K562 (cell line): ENCODE data around the gene LCLAT1. TPM values are rescaled to one million over a fixed set of nuclear protein-coding genes. Genes with fewer than 3 reads are reported as not detected.
A peak's percentile ranks its signal among the peaks of the same experiment; 100 is the strongest.

ENCODE experiments used
- ATAC-seq: fragments of 200-7000 bp; cut with Tn5 transposase; 3 replicates; pipeline ENCODE4 v1.9.1; 2020; ENCODE audit warnings: moderate library complexity
- BruUV-seq: library from RNA; stranded (reverse); fragments of 400-500 nt; replicated peaks from 2 replicates; lab custom pipeline; 2021; lab: Mats Ljungman, UMichigan
- CTCF ChIA-PET: fragments of 300-600 bp; formaldehyde crosslinking; extraction: SDS; loops from one replicate; lab custom pipeline; 2021; ENCODE audit warnings: low intra/inter-chr PET ratio; lab: Yijun Ruan, JAX
- POLR2A ChIA-PET: fragments of 300-600, 350-650 bp; sonication (Branson Sonifier 250); formaldehyde crosslinking; extraction: SDS; loops from one replicate; lab custom pipeline; 2021; ENCODE audit warnings: antibody characterized with exemption, inconsistent platforms; lab: Yijun Ruan, JAX
- DNase-seq, 4 experiments: peaks; one replicate each; pipeline versions ENCODE4 v3.0.0 to v3.0.0-alpha.2; 2011 to 2018; ENCODE audit warnings: low spot score in 3 of 4, mixed read lengths in 3 of 4; ENCODE audit errors: extremely low read depth in 1 of 4
- FAIRE-seq: peaks from 2 replicates; lab custom pipeline; 2011; peaks lifted over from hg19 to GRCh38; lab: Jason Lieb, UNC
- H2AFZ ChIP-seq: 2 replicates; pipeline ENCODE4 v1.6.0; 2011; ENCODE audit warnings: low read depth, low read length, control low read depth, inconsistent platforms
- H3K27ac ChIP-seq: fragments of 200-600 bp; 3 replicates; pipeline ENCODE4 v1.8.0; 2011; ENCODE audit warnings: low read depth, mild to moderate bottlenecking, control low read depth, inconsistent platforms, low read length, moderate library complexity, mixed read lengths; ENCODE audit errors: extremely low read depth
- H3K27me3 ChIP-seq, 2 experiments: fragments of 300-600 bp in 1 of 2; 2 replicates in 1 of 2; 3 replicates in 1 of 2; pipeline versions ENCODE4 v1.6.0 to v1.8.0; 2011; ENCODE audit warnings: inconsistent platforms in 2 of 2, low read length in 2 of 2, mild to moderate bottlenecking in 1 of 2, mixed read lengths in 1 of 2, moderate library complexity in 1 of 2; ENCODE audit not compliant: control insufficient read depth in 2 of 2, insufficient read depth in 2 of 2
- H3K36me3 ChIP-seq: fragments of 300-600 bp; 3 replicates; pipeline ENCODE4 v1.8.0; 2011; ENCODE audit warnings: mild to moderate bottlenecking, low read length, inconsistent platforms; ENCODE audit not compliant: control insufficient read depth, insufficient read depth
- H3K4me1 ChIP-seq, 2 experiments: fragments of 200-600 bp in 1 of 2; replicated peaks in 1 of 2; 2 replicates in 1 of 2; 3 replicates in 1 of 2; pipeline versions ENCODE4 v1.5.1 to v1.8.0; 2011; ENCODE audit warnings: inconsistent platforms in 2 of 2, low read length in 2 of 2, mild to moderate bottlenecking in 1 of 2, mixed read lengths in 1 of 2, moderate library complexity in 1 of 2; ENCODE audit not compliant: control insufficient read depth in 2 of 2, insufficient read depth in 2 of 2
- H3K4me2 ChIP-seq: 2 replicates; pipeline ENCODE4 v1.6.1; 2011; ENCODE audit warnings: low read length, control low read depth, inconsistent platforms, mixed read lengths; ENCODE audit not compliant: insufficient read depth
- H3K4me3 ChIP-seq: fragments of 200-600 bp; sonication (generic), shearing (Covaris generic); 2 replicates; pipeline ENCODE4 v1.5.1; 2016; ENCODE audit warnings: control low read depth, inconsistent platforms
- H3K79me2 ChIP-seq: fragments of 200-600 bp; 3 replicates; pipeline ENCODE4 v1.8.0; 2011; ENCODE audit warnings: low read length, inconsistent platforms; ENCODE audit not compliant: control insufficient read depth, insufficient read depth
- H3K9ac ChIP-seq, 2 experiments: 2 replicates each; pipeline versions ENCODE4 v1.6.0 to v1.6.1; 2011; ENCODE audit warnings: low read depth in 2 of 2, low read length in 2 of 2, control low read depth in 1 of 2, inconsistent platforms in 1 of 2, mild to moderate bottlenecking in 1 of 2, mixed read lengths in 1 of 2; ENCODE audit not compliant: insufficient read depth in 1 of 2
- H3K9me1 ChIP-seq: one replicate; pipeline ENCODE4 v1.6.0; 2011; ENCODE audit warnings: inconsistent platforms, mild to moderate bottlenecking, low read length, moderate library complexity; ENCODE audit not compliant: control insufficient read depth, insufficient read depth
- H3K9me3 ChIP-seq: replicated peaks from 2 replicates; pipeline ENCODE4 v1.5.1; 2011; ENCODE audit warnings: low read depth, low read length, inconsistent platforms; ENCODE audit not compliant: control insufficient read depth, insufficient read depth
- H4K20me1 ChIP-seq: replicated peaks from 2 replicates; pipeline ENCODE4 v1.6.1; 2011; ENCODE audit warnings: low read length, inconsistent platforms, mixed read lengths; ENCODE audit not compliant: control insufficient read depth, insufficient read depth
- BHLHE40 ChIP-seq: IDR thresholded peaks from 2 replicates; pipeline ENCODE4 v1.6.1; 2011; ENCODE audit warnings: low read length, improper control_type of control experiment
- ELF2 ChIP-seq: fragments of 250-450 bp; sonication (Bioruptor Pico); IDR thresholded peaks from 2 replicates; pipeline ENCODE4 v1.5.0; 2021; ENCODE audit warnings: mild to moderate bottlenecking
- FOXK2 ChIP-seq, 2 experiments: fragments of 450-650 bp; IDR thresholded peaks in 1 of 2; conservative IDR thresholded peaks in 1 of 2; 2 replicates each; pipeline ENCODE4 v1.6.1; 2016; ENCODE audit warnings: low read depth in 2 of 2, mild to moderate bottlenecking in 1 of 2
- MNT ChIP-seq, 2 experiments: fragments of 450-650 bp; conservative IDR thresholded peaks; 2 replicates each; pipeline ENCODE4 v1.6.1; 2017; ENCODE audit warnings: mild to moderate bottlenecking in 2 of 2, moderate library complexity in 2 of 2
- WGBS: fragments of 100-300 bp; shearing (Covaris generic); methylation state at CpG from one replicate; pipeline ENCODE4 v1.1.6; 2016; ENCODE audit warnings: low coverage, mixed read lengths; ENCODE audit not compliant: insufficient coverage; ENCODE audit errors: missing lambda C conversion rate; 5-methylcytosine and 5-hydroxymethylcytosine counted together
- in situ Hi-C: fragments of 300-500 bp; cut with MboI; formaldehyde crosslinking; loops from 4 replicates; pipeline ENCODE4 v1.15.0; 2018; ENCODE audit warnings: inconsistent platforms, mixed read lengths
- intact Hi-C: fragments of 100-400 bp; cut with micrococcal nuclease; formaldehyde crosslinking; loops from 2 replicates; pipeline ENCODE4 v1.14.2; 2022
- polyA plus RNA-seq, 8 experiments: library from polyadenylated mRNA; depleted of rRNA in 4 of 8; stranded (reverse) in 5 of 8; unstranded in 3 of 8; fragments of >200 nt; fragmentation: Nextera tagmentation in 2 of 8; fragmentation: Illumina TruSeq in 1 of 8; extraction: Ambion mirVana in 2 of 8; extraction: Trizol in 1 of 8; gene quantifications; 2 replicates each; pipeline versions ENCODE4 v1.2.1 to v1.2.3, GENCODE V29; 2011 to 2014; ENCODE audit warnings: inconsistent platforms in 1 of 8, missing spikeins in 1 of 8
- total RNA-seq, 7 experiments: library from RNA; depleted of rRNA in 6 of 7; stranded (reverse); fragments of >200 nt in 6 of 7; fragmentation: Illumina TruSeq in 2 of 7; extraction: Trizol in 2 of 7; gene quantifications; 2 replicates each; pipeline versions ENCODE4 v1.2.1 to v1.2.3, GENCODE V29; 2011 to 2021; ENCODE audit warnings: low replicate concordance in 1 of 7
- TF ChIP-seq, protein P1 (sequence below), 2 experiments: fragments of 450-650 bp; formaldehyde crosslinking in 1 of 2; IDR thresholded peaks; 2 replicates each; pipeline versions ENCODE4 v1.4.0 to v1.6.1; 2014 to 2020; ENCODE audit warnings: mild to moderate bottlenecking in 2 of 2, borderline replicate concordance in 1 of 2, low read depth in 1 of 2

LCLAT1 gene
- total and polyA plus RNA-seq, 9 of the 15 experiments (the other 6 are each of a cell fraction or from before 2014, with no cell fraction given): 8.9 to 63.3 (median 25.4) TPM

DNA sequence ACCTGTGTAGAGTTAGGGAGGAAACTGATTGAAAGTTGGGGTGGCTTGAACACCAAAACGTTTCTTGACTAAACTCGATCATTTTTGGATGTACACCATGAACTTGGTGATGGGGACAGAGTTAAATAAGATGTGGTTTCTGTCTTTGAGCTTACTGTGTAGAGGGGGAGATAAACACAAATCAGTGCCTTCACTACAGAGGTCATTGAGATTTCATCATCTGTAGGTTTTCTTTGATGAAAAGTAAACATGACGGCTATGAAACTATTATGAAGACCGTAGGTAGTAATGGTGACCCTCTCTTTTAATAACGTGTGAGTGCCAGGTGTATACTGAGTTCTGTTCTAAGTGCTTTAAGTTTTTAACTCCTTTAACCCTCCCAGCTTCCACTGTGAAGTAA, 6.5 kb downstream of the LCLAT1 start (continued):
- TF ChIP-seq, protein P1, sequence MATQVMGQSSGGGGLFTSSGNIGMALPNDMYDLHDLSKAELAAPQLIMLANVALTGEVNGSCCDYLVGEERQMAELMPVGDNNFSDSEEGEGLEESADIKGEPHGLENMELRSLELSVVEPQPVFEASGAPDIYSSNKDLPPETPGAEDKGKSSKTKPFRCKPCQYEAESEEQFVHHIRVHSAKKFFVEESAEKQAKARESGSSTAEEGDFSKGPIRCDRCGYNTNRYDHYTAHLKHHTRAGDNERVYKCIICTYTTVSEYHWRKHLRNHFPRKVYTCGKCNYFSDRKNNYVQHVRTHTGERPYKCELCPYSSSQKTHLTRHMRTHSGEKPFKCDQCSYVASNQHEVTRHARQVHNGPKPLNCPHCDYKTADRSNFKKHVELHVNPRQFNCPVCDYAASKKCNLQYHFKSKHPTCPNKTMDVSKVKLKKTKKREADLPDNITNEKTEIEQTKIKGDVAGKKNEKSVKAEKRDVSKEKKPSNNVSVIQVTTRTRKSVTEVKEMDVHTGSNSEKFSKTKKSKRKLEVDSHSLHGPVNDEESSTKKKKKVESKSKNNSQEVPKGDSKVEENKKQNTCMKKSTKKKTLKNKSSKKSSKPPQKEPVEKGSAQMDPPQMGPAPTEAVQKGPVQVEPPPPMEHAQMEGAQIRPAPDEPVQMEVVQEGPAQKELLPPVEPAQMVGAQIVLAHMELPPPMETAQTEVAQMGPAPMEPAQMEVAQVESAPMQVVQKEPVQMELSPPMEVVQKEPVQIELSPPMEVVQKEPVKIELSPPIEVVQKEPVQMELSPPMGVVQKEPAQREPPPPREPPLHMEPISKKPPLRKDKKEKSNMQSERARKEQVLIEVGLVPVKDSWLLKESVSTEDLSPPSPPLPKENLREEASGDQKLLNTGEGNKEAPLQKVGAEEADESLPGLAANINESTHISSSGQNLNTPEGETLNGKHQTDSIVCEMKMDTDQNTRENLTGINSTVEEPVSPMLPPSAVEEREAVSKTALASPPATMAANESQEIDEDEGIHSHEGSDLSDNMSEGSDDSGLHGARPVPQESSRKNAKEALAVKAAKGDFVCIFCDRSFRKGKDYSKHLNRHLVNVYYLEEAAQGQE (IDR thresholded peaks at IDR 0.05; ENCODE audit: borderline replicate concordance): no peak
- TF ChIP-seq, protein P1 (CRISPR knock-in tag; IDR thresholded peaks at IDR 0.05; ENCODE audit: low read depth): no peak

DNA sequence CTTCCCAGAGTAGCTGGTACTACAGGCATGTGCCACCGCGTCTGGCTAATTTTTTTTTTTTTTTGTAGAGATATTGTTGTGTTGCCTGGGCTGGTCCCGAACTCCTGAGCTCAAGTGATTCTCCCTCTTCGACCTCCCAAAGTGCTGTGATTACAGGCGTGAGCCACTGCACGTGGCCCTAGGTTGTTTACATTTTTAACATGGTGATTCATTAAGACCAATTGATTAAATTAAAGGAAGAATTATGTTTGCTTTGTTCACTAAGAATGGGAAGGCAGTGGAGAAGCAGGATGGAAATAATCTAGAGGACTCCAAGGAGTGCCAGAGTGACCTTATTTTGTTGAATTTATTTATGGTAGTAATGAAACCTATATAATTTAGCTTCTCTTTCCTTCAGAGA, 7.5 kb downstream of the LCLAT1 start:
- no TSS peak for BruUV-seq
- DNase-seq: no peak
- Histone ChIP-seq H2AFZ (no peak overlapping the region), H3K9me1 (no peaks in the 10 kb centered on the region), H3K4me1 (peaks cover 11 to 12% of the 10 kb centered on the region in 2 experiments; a peak in 4 of 5 replicates), H3K27ac (no peak overlapping the region), H3K79me2 (peaks cover 91% of the 10 kb centered on the region), H3K27me3 (no peaks in the 10 kb centered on the region), H3K4me2 (no peak overlapping the region), H3K9me3 (no peaks in the 10 kb centered on the region), H3K4me3 (no peak overlapping the region), H3K9ac (no peak overlapping the region), H3K36me3 (peaks cover 15% of the 10 kb centered on the region; the same call in 2 of the 3 replicates), H4K20me1 (peaks cover 11% of the 10 kb centered on the region)
- no peak for ATAC-seq
- no peak for FAIRE-seq
- in situ Hi-C loops: no loop called here
- CTCF ChIA-PET: no interaction called here
- POLR2A ChIA-PET: interaction anchor here (1.1 kb wide), 1 partner anchor 25 kb away, joined by 3 read pairs; no protein-coding TSS in a partner anchor
- WGBS: 53% methylated on average over 5 of the region's 6 CpGs
- intact Hi-C loops: no loop called here
- TF ChIP-seq ELF2 (CRISPR knock-in tag) (no peak), MNT (conservative IDR thresholded peaks at IDR 0.05) (peak; percentile 55 to 65; a peak in 2 of 4 replicates), FOXK2 (conservative IDR thresholded peaks at IDR 0.05 in 1 of 2, IDR thresholded peaks at IDR 0.05 in 1 of 2; ENCODE audit: low read depth in 2 of 2) (peak; percentile 75 to 77), BHLHE40 (peak; percentile 37; the same call in 1 of the 2 replicates)
